Epithelial cell of proximal tubule (primary cell): Measurements from ENCODE around the gene ANKRD63. TPM values are rescaled to one million over a fixed set of nuclear protein-coding genes. Genes with fewer than 3 reads are reported as not detected.
A peak's percentile ranks its signal among the peaks of the same experiment; 100 is the strongest.

Experiments
- DNase-seq: peaks from one replicate; pipeline ENCODE4 v3.0.0-alpha.2; 2011; ENCODE audit warnings: low read depth
- H3K4me3 ChIP-seq: 2 replicates; pipeline ENCODE4 v1.5.1; 2011; ENCODE audit warnings: low read depth, mild to moderate bottlenecking, low read length
- CTCF ChIP-seq: conservative IDR thresholded peaks from 2 replicates; pipeline ENCODE4 v1.5.1; 2012; ENCODE audit warnings: low read depth, mild to moderate bottlenecking, low read length
- total RNA-seq: library from RNA; depleted of rRNA; stranded (reverse); fragments of >200 nt; gene quantifications from 2 replicates; pipeline ENCODE4 v1.2.3, GENCODE V29; 2015

Gene ANKRD63
- total RNA-seq, 1 donor from 2014 or later: not detected

GRCh38 chr15:40328751-40329150 is 45.9 kb upstream of the ANKRD63 start:
- no peak for DNase-seq
- no peak overlapping the region for H3K4me3 ChIP-seq
- no peak for TF ChIP-seq CTCF

GRCh38 chr15:40328176-40328575 is 45.3 kb upstream of the ANKRD63 start:
- H3K4me3 ChIP-seq: no peak overlapping the region
- DNase-seq: no peak
- no peak for TF ChIP-seq CTCF

- DNase-seq: no peak
- H3K4me3 ChIP-seq: no peak overlapping the region
- no peak for TF ChIP-seq CTCF
Observed at GRCh38 chr15:40327457-40327856, 44.6 kb upstream of the ANKRD63 start.

GRCh38 chr15:40325700-40326099 is 42.8 kb upstream of the ANKRD63 start:
- no peak for TF ChIP-seq CTCF
- no peak overlapping the region for H3K4me3 ChIP-seq
- DNase-seq: no peak

- no peak overlapping the region for H3K4me3 ChIP-seq
- TF ChIP-seq CTCF: no peak
- DNase-seq: no peak
Observed at GRCh38 chr15:40325188-40325587, 42.3 kb upstream of the ANKRD63 start.

- no peak for TF ChIP-seq CTCF
- peak overlapping the region; percentile 61 for H3K4me3 ChIP-seq
- no peak for DNase-seq
Observed at GRCh38 chr15:40323953-40324937, 41.4 kb upstream of the ANKRD63 start.
